ENCODE results near the gene KLHL25. TPM values are rescaled to one million over a fixed set of nuclear protein-coding genes. Genes with fewer than 3 reads are reported as not detected.

The KLHL25 gene
- total RNA-seq, 2 experiments from 2014 or later, result 4.3 to 4.5 TPM

DNA sequence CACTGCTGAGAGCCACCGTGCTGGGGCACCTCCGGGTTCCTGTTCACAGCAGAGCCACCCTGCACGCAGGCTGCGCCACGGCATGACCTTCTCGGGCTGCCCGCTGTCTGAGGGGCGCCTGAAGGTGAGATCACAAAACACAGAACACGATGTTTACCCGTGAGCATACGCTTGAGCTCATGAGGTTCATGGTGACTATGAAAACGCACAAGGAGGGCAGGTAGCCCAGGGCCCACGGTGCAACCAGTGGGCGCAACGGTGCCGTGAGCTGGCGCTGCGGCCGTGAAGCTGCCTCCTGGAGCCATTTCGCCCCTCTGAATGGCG is 36.1 kb downstream of the KLHL25 start:
- no peak overlapping the region for H3K27ac Mint-ChIP-seq
- H3K9me3 Mint-ChIP-seq (ENCODE audit: low read depth), result no peaks in the 10 kb centered on the region
- DNase-seq (no peak), ATAC-seq (no peak)
- H3K4me3 Mint-ChIP-seq, result no peak overlapping the region
- H3K36me3 Mint-ChIP-seq, result no peaks in the 10 kb centered on the region
- CTCF ChIA-PET, result interaction anchor here (0.9 to 1.1 kb wide), 2 partner anchors 9 to 82 kb away, joined by 3 read pairs; no protein-coding TSS in a partner anchor
- H3K27me3 Mint-ChIP-seq, result no peaks in the 10 kb centered on the region
- no peaks in the 10 kb centered on the region for H3K4me1 Mint-ChIP-seq

DNA sequence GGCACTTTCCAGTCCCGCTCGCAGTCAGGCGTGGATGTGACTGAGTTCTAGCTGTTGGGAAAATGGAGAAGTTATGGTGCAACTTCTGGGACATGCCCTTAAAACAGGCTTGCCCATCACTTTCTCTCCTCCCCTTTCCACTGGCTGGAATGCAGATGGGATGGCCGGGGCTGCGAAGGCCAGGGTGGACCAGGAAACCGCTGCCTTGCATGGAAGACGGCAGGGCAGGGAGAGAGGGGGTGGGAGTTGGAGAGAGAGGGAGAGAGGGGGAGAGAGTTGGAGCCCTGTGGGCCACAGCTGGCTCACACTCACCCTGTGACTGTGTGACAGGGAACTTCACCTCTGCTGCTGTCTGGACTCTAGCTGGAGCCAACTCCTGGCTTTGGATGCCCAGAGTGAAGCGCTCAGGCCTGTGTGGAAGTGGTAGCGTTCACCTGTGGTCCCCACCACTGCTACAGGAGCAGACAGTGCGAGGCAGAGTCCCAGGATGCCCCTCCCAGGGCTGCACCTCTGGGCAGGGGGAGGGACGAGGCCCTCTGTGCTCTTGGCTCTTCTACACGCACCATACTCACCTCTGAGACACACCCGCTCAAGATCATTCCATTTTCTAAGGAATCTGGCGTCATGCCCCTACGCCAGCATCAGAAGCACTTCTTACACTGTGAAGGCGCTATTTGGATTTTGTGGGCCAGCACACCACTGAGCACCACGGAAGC is 36.6 kb downstream of the KLHL25 start:
- H3K4me3 Mint-ChIP-seq, result no peak overlapping the region
- no peak for DNase-seq

GRCh38 chr15:85757073-85757938 is 37.4 kb downstream of the KLHL25 start:
- Mint-ChIP-seq H3K4me3 (no peak overlapping the region), H3K36me3 (no peaks in the 10 kb centered on the region), H3K9me3 (ENCODE audit: low read depth) (no peaks in the 10 kb centered on the region), H3K27me3 (no peaks in the 10 kb centered on the region), H3K4me1 (peaks cover 3% of the 10 kb centered on the region), H3K27ac (no peak overlapping the region)
- CTCF ChIA-PET, result interaction anchor here (1.1 to 1.2 kb wide), 2 partner anchors 8 to 26 kb away, joined by 3 read pairs; no protein-coding TSS in a partner anchor
- DNase-seq (no peak), ATAC-seq (no peak)

More for the DNA sequence above, 36.6 kb downstream of the KLHL25 start:
- Mint-ChIP-seq H3K9me3 (ENCODE audit: low read depth) (no peaks in the 10 kb centered on the region), H3K4me1 (no peaks in the 10 kb centered on the region), H3K36me3 (no peaks in the 10 kb centered on the region), H3K27ac (no peak overlapping the region), H3K27me3 (no peaks in the 10 kb centered on the region)
- CTCF ChIA-PET, result interaction anchor here (0.9 to 1.2 kb wide), 3 partner anchors 9 to 82 kb away, joined by 3 read pairs; no protein-coding TSS in a partner anchor
- no peak for ATAC-seq

- peaks cover 4% of the 10 kb centered on the region for H3K4me1 Mint-ChIP-seq
- H3K9me3 Mint-ChIP-seq (ENCODE audit: low read depth), result no peaks in the 10 kb centered on the region
- H3K36me3 Mint-ChIP-seq, result no peaks in the 10 kb centered on the region
- DNase-seq (no peak), ATAC-seq (no peak)
- CTCF ChIA-PET, result interaction anchor here (1.2 kb wide), 1 partner anchor 25 kb away, joined by 3 read pairs; no protein-coding TSS in a partner anchor
- no peaks in the 10 kb centered on the region for H3K27me3 Mint-ChIP-seq
- H3K27ac Mint-ChIP-seq, result no peak overlapping the region
- H3K4me3 Mint-ChIP-seq, result no peak overlapping the region
These were observed 38.2 kb downstream of the KLHL25 start for GRCh38 chr15:85756411-85757072.

DNA sequence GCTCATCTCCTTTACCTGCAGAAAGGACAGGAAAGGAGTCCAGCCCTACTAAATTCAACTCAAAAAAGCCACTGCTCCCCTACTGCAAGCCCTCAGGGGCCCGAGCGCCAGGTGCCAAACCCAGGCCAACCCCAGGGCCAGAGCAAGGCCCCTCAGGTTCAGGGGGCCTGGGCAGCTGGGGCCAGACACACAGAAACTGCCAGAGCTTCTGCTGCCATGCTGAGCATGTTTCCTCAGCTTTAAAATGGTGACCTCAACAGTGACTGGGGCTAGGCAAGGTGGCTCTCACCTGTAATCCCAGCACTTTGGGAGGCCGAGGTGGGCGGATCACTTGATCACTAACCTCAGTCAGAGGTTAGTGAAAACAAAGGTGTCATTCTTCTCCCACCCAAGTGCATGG is 38.8 kb downstream of the KLHL25 start:
- DNase-seq (no peak), ATAC-seq (no peak)
- Mint-ChIP-seq H3K9me3 (ENCODE audit: low read depth) (no peaks in the 10 kb centered on the region), H3K36me3 (no peaks in the 10 kb centered on the region), H3K27ac (no peak overlapping the region), H3K27me3 (no peaks in the 10 kb centered on the region), H3K4me3 (no peak overlapping the region), H3K4me1 (peaks cover 8% of the 10 kb centered on the region)
- CTCF ChIA-PET, result no interaction called here

DNA sequence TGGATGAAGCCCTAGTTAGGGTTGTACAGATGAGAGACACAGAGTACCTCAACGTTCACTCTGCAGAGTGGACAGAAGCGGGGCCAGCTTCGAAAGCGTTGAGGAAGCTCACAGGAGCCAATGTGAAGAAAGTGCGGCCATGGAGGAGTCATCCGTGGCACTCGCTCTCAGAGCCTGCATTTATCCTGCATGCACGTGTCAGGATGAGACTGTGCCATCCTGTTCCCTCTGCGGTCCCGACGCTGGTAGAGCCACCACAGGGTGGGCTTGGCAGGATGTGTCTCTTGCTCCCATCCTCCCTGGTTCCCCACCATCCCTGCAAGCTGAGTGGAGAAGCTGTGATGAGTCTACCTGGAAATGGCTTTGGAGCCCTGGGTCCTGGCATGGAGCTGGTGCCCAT is 39.3 kb downstream of the KLHL25 start:
- no peaks in the 10 kb centered on the region for H3K9me3 Mint-ChIP-seq (ENCODE audit: low read depth)
- no peaks in the 10 kb centered on the region for H3K36me3 Mint-ChIP-seq
- no peak for ATAC-seq
- no peaks in the 10 kb centered on the region for H3K27me3 Mint-ChIP-seq
- H3K27ac Mint-ChIP-seq, result no peak overlapping the region
- no peak overlapping the region for H3K4me3 Mint-ChIP-seq
- peaks cover 12% of the 10 kb centered on the region for H3K4me1 Mint-ChIP-seq
- no peak for DNase-seq
- CTCF ChIA-PET, result interaction anchor here (1.1 to 1.2 kb wide), 2 partner anchors 12 to 89 kb away, joined by 3 read pairs; no protein-coding TSS in a partner anchor

DNA sequence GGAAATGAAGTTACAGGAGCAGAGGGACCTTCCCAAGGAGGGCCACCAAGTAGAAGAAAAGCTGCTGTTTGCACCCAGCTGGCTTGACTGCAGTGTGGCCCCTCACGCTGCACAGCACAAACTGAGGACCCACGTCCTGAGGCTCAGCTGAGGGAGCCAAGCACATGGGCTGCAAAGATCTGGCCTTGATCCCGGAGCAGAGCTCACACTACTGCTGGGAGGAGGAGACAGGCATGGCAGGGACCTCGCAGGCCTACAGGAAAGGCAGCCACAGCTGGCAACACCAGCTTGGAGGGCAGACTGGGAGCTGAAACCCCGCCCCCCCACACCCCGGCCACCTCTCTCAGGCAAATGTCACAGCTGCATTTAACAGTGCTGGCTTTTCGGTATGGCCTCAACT is 39.7 kb downstream of the KLHL25 start:
- DNase-seq (no peak), ATAC-seq (no peak)
- Mint-ChIP-seq H3K4me3 (no peak overlapping the region), H3K27me3 (no peaks in the 10 kb centered on the region), H3K36me3 (no peaks in the 10 kb centered on the region), H3K9me3 (ENCODE audit: low read depth) (no peaks in the 10 kb centered on the region), H3K27ac (no peak overlapping the region), H3K4me1 (peaks cover 14% of the 10 kb centered on the region)
- CTCF ChIA-PET, result interaction anchor here (1.1 to 1.2 kb wide), 2 partner anchors 12 to 90 kb away, joined by 3 read pairs; no protein-coding TSS in a partner anchor

GRCh38 chr15:85753791-85754452 is 40.8 kb downstream of the KLHL25 start:
- H3K27ac Mint-ChIP-seq, result no peak overlapping the region
- peaks cover 14% of the 10 kb centered on the region for H3K4me1 Mint-ChIP-seq
- H3K4me3 Mint-ChIP-seq, result no peak overlapping the region
- H3K27me3 Mint-ChIP-seq, result no peaks in the 10 kb centered on the region
- CTCF ChIA-PET, result no interaction called here
- no peak for ATAC-seq
- no peak for DNase-seq
- no peaks in the 10 kb centered on the region for H3K9me3 Mint-ChIP-seq (ENCODE audit: low read depth)
- no peaks in the 10 kb centered on the region for H3K36me3 Mint-ChIP-seq

GRCh38 chr15:85753261-85753660 is 41.5 kb downstream of the KLHL25 start:
- no peaks in the 10 kb centered on the region for H3K27me3 Mint-ChIP-seq
- H3K9me3 Mint-ChIP-seq (ENCODE audit: low read depth), result no peaks in the 10 kb centered on the region
- DNase-seq (no peak), ATAC-seq (no peak)
- H3K36me3 Mint-ChIP-seq, result no peaks in the 10 kb centered on the region
- peaks cover 14% of the 10 kb centered on the region for H3K4me1 Mint-ChIP-seq
- CTCF ChIA-PET, result no interaction called here
- no peak overlapping the region for H3K27ac Mint-ChIP-seq
- H3K4me3 Mint-ChIP-seq, result no peak overlapping the region

DNA sequence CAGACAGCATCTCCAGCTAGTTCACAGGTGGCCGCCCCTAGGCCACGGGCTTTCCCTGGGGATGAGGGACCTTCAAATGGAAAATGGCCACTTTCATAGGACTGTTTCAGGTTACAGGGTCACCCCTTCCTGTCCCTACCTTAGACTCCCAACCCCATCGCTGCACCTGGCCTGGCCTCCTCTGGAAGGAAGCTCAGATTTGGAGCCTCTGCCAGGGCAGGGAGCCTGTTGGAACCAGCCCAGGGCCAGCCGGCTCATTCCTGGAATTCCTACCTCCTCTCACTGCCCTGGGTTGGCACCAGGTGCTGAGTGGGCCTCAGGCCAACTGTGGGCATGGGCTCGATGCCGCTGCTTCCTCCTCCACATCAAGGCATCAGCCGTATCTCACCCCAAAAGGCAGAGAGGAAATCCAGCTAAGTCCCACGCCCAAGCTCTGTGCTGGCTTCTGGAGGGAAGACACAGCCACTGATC is 42.2 kb downstream of the KLHL25 start:
- Mint-ChIP-seq H3K27me3 (no peaks in the 10 kb centered on the region), H3K36me3 (no peaks in the 10 kb centered on the region), H3K9me3 (ENCODE audit: low read depth) (no peaks in the 10 kb centered on the region), H3K4me3 (no peak overlapping the region), H3K4me1 (peaks cover 14% of the 10 kb centered on the region), H3K27ac (no peak overlapping the region)
- no peak for DNase-seq
- no peak for ATAC-seq
- CTCF ChIA-PET, result interaction anchor here (0.7 kb wide), 1 partner anchor 88 kb away, joined by 3 read pairs; no protein-coding TSS in a partner anchor

DNA sequence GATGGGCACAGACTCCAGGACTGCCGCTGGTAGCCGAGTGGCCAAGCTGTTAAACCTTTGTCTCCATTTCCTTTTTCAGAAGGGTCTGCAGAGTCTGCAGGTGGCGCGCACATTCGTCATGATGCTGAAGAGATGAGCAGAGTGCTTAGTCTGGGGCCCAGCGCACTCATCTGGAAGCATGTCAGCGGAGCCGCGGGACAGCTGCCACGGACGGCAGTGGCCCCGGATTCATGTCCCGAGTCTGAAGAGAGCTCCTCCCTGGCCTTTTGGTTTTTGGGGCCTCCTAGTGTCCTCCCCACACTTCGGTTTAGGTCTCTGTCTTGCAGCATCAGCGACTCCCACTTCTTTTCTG is 42.6 kb downstream of the KLHL25 start:
- CTCF ChIA-PET, result interaction anchor here (0.7 kb wide), 1 partner anchor 89 kb away, joined by 3 read pairs; no protein-coding TSS in a partner anchor
- no peaks in the 10 kb centered on the region for H3K27me3 Mint-ChIP-seq
- no peaks in the 10 kb centered on the region for H3K9me3 Mint-ChIP-seq (ENCODE audit: low read depth)
- peaks cover 14% of the 10 kb centered on the region for H3K4me1 Mint-ChIP-seq
- no peak for DNase-seq
- peaks cover 1% of the 10 kb centered on the region for H3K36me3 Mint-ChIP-seq
- H3K4me3 Mint-ChIP-seq, result no peak overlapping the region
- ATAC-seq, result no peak
- H3K27ac Mint-ChIP-seq, result no peak overlapping the region

DNA sequence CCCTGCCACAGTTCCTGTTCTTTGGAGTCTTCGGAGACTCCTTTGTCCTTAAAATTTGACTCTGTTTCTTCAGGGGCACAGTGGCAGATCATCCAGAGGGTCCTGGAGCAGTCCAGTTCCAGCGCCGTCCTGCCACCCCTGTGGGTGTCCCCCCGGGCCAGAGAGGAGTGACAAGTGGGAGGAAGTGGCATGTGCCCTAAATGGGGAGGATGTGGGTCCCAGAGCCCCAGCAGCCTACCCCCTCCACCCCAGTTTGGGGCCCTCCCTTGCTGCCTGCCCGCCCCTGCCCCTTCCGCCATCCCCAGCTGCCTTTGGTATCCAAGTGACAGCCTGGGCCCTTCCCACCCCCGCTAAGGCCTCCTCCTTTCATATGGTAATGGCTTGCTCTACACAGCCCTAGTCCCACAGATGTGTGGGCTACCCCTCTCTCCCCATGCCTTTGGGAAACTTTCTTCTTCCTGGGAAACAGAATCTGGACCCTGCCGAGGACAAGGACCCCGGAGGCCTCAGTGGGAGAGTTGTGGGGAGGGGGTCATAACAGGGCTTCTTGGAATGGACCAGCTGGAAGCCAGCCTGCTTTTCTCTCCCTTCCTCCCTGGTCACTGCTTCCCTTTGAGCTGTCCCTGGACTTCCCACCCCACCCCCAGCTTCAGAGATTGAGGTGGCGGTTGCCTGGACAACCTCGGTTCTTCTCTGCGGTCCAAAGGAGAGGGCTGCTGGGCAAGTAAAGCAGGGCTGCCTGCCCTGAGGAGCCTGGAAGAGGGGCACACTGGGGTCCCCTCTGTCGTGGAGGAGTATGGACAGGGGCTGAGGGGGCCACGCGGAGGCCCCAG is 43.2 kb downstream of the KLHL25 start:
- Mint-ChIP-seq H3K27me3 (no peaks in the 10 kb centered on the region), H3K4me3 (no peak overlapping the region), H3K36me3 (peaks cover 6% of the 10 kb centered on the region), H3K4me1 (peaks cover 14% of the 10 kb centered on the region), H3K9me3 (ENCODE audit: low read depth) (no peaks in the 10 kb centered on the region), H3K27ac (no peak overlapping the region)
- DNase-seq, result no peak
- no peak for ATAC-seq
- CTCF ChIA-PET, result no interaction called here
